Smooth muscle cell (in vitro differentiated cells): ENCODE measurements around the gene TERB2. TPM values are rescaled to one million over a fixed set of nuclear protein-coding genes. Genes with fewer than 3 reads are reported as not detected.
"Not testable (repeated sequence)": the region's sequence is repeated elsewhere in the genome, so short reads cannot be mapped to it uniquely, and the experiment has no call there.

Experiments used
- DNase-seq: peaks from one replicate; lab custom pipeline; 2025; ENCODE audit not compliant: unreplicated experiment; lab: John Stamatoyannopoulos, UW
- H2AFZ ChIP-seq: fragments of 200-600 bp; sonication (generic); 2 replicates; pipeline ENCODE4 v1.6.0; 2016; ENCODE audit warnings: antibody characterized with exemption, low read depth, mild to moderate bottlenecking
- H3F3A ChIP-seq: fragments of 200-600 bp; sonication (generic); 2 replicates; pipeline ENCODE4 v1.6.0; 2017; ENCODE audit warnings: antibody characterized with exemption, low read depth
- H3K27ac ChIP-seq: fragments of 200-600 bp; sonication (generic); 2 replicates; pipeline ENCODE4 v1.5.1; 2016; ENCODE audit warnings: low read depth, mild to moderate bottlenecking
- H3K27me3 ChIP-seq: fragments of 200-600 bp; sonication (generic); 2 replicates; pipeline ENCODE4 v1.6.1; 2016; ENCODE audit warnings: low read depth, mild to moderate bottlenecking
- H3K36me3 ChIP-seq: fragments of 200-600 bp; sonication (generic); 2 replicates; pipeline ENCODE4 v1.5.1; 2016; ENCODE audit warnings: low read depth
- H3K4me1 ChIP-seq: fragments of 200-600 bp; sonication (generic); 2 replicates; pipeline ENCODE4 v1.5.1; 2016; ENCODE audit warnings: low read depth
- H3K4me2 ChIP-seq: fragments of 200-600 bp; sonication (generic); 2 replicates; pipeline ENCODE4 v1.6.0; 2016; ENCODE audit warnings: mild to moderate bottlenecking
- H3K4me3 ChIP-seq: fragments of 200-600 bp; sonication (generic); 2 replicates; pipeline ENCODE4 v1.5.1; 2016; ENCODE audit warnings: mild to moderate bottlenecking
- H3K79me2 ChIP-seq: fragments of 200-600 bp; sonication (generic); 2 replicates; pipeline ENCODE4 v1.6.0; 2016; ENCODE audit warnings: low read depth, mild to moderate bottlenecking
- H3K9ac ChIP-seq: fragments of 200-600 bp; sonication (generic); 2 replicates; pipeline ENCODE4 v1.6.0; 2016; ENCODE audit warnings: low read depth
- H3K9me3 ChIP-seq: fragments of 200-600 bp; sonication (generic); replicated peaks from 2 replicates; pipeline ENCODE4 v1.5.1; 2016; ENCODE audit warnings: low read depth
- H4K20me1 ChIP-seq: fragments of 200-600 bp; sonication (generic); 2 replicates; pipeline ENCODE4 v1.6.0; 2016; ENCODE audit warnings: low read depth
- CTCF ChIP-seq: fragments of 200-600 bp; sonication (generic); IDR thresholded peaks from 2 replicates; pipeline ENCODE4 v1.5.1; 2017; ENCODE audit warnings: borderline replicate concordance, mild to moderate bottlenecking, antibody characterized with exemption; ENCODE audit not compliant: insufficient read depth, poor library complexity, severe bottlenecking
- WGBS: methylation state at CpG from one replicate; pipeline ENCODE4 v1.1.7; 2016; ENCODE audit warnings: low lambda C conversion rate; 5-methylcytosine and 5-hydroxymethylcytosine counted together
- polyA plus RNA-seq: library from polyadenylated mRNA; unstranded; fragments of >200 nt; fragmentation: Nextera tagmentation; extraction: Ambion mirVana; gene quantifications from 2 replicates; pipeline ENCODE4 v1.2.1, GENCODE V29; 2016
- total RNA-seq: library from RNA; depleted of rRNA; stranded (reverse); fragments of >200 nt; gene quantifications from 2 replicates; pipeline ENCODE4 v1.2.3, GENCODE V29; 2014

TERB2 gene
- total and polyA plus RNA-seq, 2 experiments from 2014 or later = not detected

GRCh38 chr15:44988184-44988869, 31.8 kb downstream of the TERB2 start:
- H3K4me3 ChIP-seq, H3K4me2 ChIP-seq, H2AFZ ChIP-seq, H4K20me1 ChIP-seq, H3F3A ChIP-seq, DNase-seq, H3K9ac ChIP-seq, H3K27ac ChIP-seq, H3K27me3 ChIP-seq, H3K36me3 ChIP-seq, H3K79me2 ChIP-seq, H3K4me1 ChIP-seq, H3K9me3 ChIP-seq: not testable (repeated sequence)
- 88% methylated on average over 2 of the region's 3 CpGs for WGBS

GRCh38 chr15:44988870-44989219, 32.4 kb downstream of the TERB2 start:
- not testable (repeated sequence) for H3K27ac ChIP-seq, H3K36me3 ChIP-seq, H3K4me3 ChIP-seq, H3K79me2 ChIP-seq, H3F3A ChIP-seq, H4K20me1 ChIP-seq, H3K9ac ChIP-seq, H3K9me3 ChIP-seq, H3K4me2 ChIP-seq, H2AFZ ChIP-seq, DNase-seq, H3K4me1 ChIP-seq, H3K27me3 ChIP-seq
- 88% methylated on average over 5 of the region's 5 CpGs for WGBS

- not testable (repeated sequence) for H4K20me1 ChIP-seq, H3K9me3 ChIP-seq, DNase-seq, H3K27ac ChIP-seq, H3K4me1 ChIP-seq, H2AFZ ChIP-seq, H3K27me3 ChIP-seq, H3K9ac ChIP-seq, H3K4me2 ChIP-seq, H3K4me3 ChIP-seq, H3K36me3 ChIP-seq, H3K79me2 ChIP-seq, H3F3A ChIP-seq
- 85% methylated on average over 3 of the region's 3 CpGs for WGBS
Observed at GRCh38 chr15:44997632-44998031, 41.1 kb downstream of the TERB2 start.

GRCh38 chr15:44999105-44999504, 42.6 kb downstream of the TERB2 start:
- no peak for DNase-seq
- no peaks in the 10 kb centered on the region for H3K9me3 ChIP-seq
- no peak overlapping the region for H3K9ac ChIP-seq
- no peaks in the 10 kb centered on the region for H3K4me1 ChIP-seq
- no peak overlapping the region for H3K4me2 ChIP-seq
- H4K20me1 ChIP-seq = no peaks in the 10 kb centered on the region
- H3K27ac ChIP-seq = no peak overlapping the region
- no peak for TF ChIP-seq CTCF
- H3K27me3 ChIP-seq = no peaks in the 10 kb centered on the region
- H3F3A ChIP-seq = no peaks in the 10 kb centered on the region
- no peak overlapping the region for H2AFZ ChIP-seq
- no peaks in the 10 kb centered on the region for H3K79me2 ChIP-seq
- no peak overlapping the region for H3K4me3 ChIP-seq
- no peaks in the 10 kb centered on the region for H3K36me3 ChIP-seq
- 85% methylated on average over 2 of the region's 2 CpGs for WGBS

- 91% methylated on average over 1 of the region's 1 CpG for WGBS
- not testable (repeated sequence) for H3F3A ChIP-seq, H3K79me2 ChIP-seq, H3K4me1 ChIP-seq, H3K4me2 ChIP-seq, H3K27ac ChIP-seq, H3K36me3 ChIP-seq, H3K4me3 ChIP-seq, H2AFZ ChIP-seq, H4K20me1 ChIP-seq, H3K27me3 ChIP-seq, H3K9ac ChIP-seq, DNase-seq, H3K9me3 ChIP-seq
Observed at GRCh38 chr15:45001180-45001579, 44.7 kb downstream of the TERB2 start.

- H3K9ac ChIP-seq, H2AFZ ChIP-seq, H3K27ac ChIP-seq, H3K4me1 ChIP-seq, H3F3A ChIP-seq, DNase-seq, H3K9me3 ChIP-seq, H3K79me2 ChIP-seq, H3K4me2 ChIP-seq, H3K27me3 ChIP-seq, H3K36me3 ChIP-seq, H4K20me1 ChIP-seq, H3K4me3 ChIP-seq: not testable (repeated sequence)
- WGBS = 54% methylated on average over 2 of the region's 2 CpGs
Observed at GRCh38 chr15:45003731-45004410, 47.4 kb downstream of the TERB2 start.

- not testable (repeated sequence) for H3K36me3 ChIP-seq, H3K9me3 ChIP-seq, H4K20me1 ChIP-seq, H3F3A ChIP-seq, H3K27ac ChIP-seq, H3K4me1 ChIP-seq, H3K27me3 ChIP-seq, DNase-seq, H2AFZ ChIP-seq, H3K4me3 ChIP-seq, H3K79me2 ChIP-seq, H3K4me2 ChIP-seq, H3K9ac ChIP-seq
- 91% methylated on average over 5 of the region's 5 CpGs for WGBS
Observed at GRCh38 chr15:45004590-45005175, 48.2 kb downstream of the TERB2 start.
